DOHH2 (cell line): ENCODE results near the gene RFWD3.

Source experiments
- EZH2phosphoT487 ChIP-seq: fragments of 200-600 bp; sonication (generic); IDR thresholded peaks from 2 replicates; pipeline ENCODE4 v1.6.1; 2017; ENCODE audit warnings: borderline replicate concordance, mild to moderate bottlenecking, antibody characterized with exemption, low read length, moderate library complexity, mixed read lengths
- TF ChIP-seq, protein P1 (sequence below): fragments of 200-600 bp; sonication (generic); IDR thresholded peaks from one replicate; pipeline ENCODE4 v1.5.1; 2014; ENCODE audit warnings: antibody characterized with exemption, mild to moderate bottlenecking, low read depth, low read length; ENCODE audit not compliant: poor library complexity, severe bottlenecking

DNA sequence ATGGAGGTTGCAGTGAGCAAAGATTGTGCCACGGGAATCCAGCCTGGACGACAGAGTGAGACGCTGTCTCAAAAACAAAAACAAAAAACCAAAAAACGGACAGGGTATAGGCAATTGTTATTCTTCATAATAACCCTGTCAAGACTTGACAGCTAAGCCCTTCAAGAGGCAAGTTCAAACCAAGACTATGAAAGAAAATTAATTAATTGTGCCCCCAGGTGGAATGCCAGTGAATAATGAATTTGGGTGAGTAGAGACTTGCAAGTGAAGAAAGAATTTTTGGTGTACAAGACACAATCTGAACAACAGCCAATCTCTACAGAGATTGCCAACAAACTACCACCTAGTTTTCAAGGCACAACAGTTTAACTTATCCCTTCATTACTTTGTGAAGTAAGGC, 6.3 kb downstream of the RFWD3 start:
- TF ChIP-seq, protein P1, sequence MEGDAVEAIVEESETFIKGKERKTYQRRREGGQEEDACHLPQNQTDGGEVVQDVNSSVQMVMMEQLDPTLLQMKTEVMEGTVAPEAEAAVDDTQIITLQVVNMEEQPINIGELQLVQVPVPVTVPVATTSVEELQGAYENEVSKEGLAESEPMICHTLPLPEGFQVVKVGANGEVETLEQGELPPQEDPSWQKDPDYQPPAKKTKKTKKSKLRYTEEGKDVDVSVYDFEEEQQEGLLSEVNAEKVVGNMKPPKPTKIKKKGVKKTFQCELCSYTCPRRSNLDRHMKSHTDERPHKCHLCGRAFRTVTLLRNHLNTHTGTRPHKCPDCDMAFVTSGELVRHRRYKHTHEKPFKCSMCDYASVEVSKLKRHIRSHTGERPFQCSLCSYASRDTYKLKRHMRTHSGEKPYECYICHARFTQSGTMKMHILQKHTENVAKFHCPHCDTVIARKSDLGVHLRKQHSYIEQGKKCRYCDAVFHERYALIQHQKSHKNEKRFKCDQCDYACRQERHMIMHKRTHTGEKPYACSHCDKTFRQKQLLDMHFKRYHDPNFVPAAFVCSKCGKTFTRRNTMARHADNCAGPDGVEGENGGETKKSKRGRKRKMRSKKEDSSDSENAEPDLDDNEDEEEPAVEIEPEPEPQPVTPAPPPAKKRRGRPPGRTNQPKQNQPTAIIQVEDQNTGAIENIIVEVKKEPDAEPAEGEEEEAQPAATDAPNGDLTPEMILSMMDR: no peak
- no peak for TF ChIP-seq EZH2phosphoT487
